Peyer's patch (tissue), 4 donors: ENCODE data around the gene TLX2.

Source experiments
- CTCF ChIP-seq, 6 experiments: fragments of 450-650 bp in 4 of 6; fragments of 200-600 bp in 2 of 6; sonication (generic) in 1 of 6; IDR thresholded peaks; one replicate each; pipeline ENCODE4 v1.5.1; 2017 to 2019; ENCODE audit warnings: antibody characterized with exemption in 6 of 6, mild to moderate bottlenecking in 3 of 6, moderate library complexity in 1 of 6
- POLR2A ChIP-seq, 2 donors: fragments of 450-650 bp; IDR thresholded peaks; one replicate each; pipeline ENCODE4 v1.5.1; 2017; ENCODE audit warnings: antibody characterized with exemption in 2 of 2, mild to moderate bottlenecking in 2 of 2, moderate library complexity in 2 of 2

DNA sequence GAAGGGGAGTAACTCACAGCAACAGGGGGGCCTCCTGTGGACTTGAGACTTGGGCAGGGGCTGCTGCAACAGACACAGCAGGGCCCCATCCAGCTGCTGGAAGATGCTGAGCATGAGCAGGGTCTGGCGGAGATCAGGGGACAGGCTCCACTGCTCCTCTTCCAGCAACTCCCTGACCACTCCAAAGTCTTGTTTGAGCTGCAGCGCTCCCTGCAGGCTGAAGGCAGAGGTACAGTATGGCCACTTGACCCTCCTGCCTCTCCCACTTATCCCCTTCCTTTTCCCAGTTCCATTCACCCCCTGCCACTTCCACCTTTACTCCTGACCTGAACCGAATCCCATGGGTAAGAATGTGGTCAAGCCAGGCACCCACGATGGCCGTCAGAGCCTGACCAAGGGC lies 39.4 kb upstream of the TLX2 start:
- peak in 1 of 6 experiments; percentile 23 for TF ChIP-seq CTCF (IDR thresholded peaks at IDR 0.05)
- TF ChIP-seq POLR2A (IDR thresholded peaks at IDR 0.05) = no peak
